IMR-90 (cell line): ENCODE data around the gene PRMT1. TPM values are rescaled to one million over a fixed set of nuclear protein-coding genes. Genes with fewer than 3 reads are reported as not detected.

Experiments used
- ATAC-seq: fragments of 200-7000 bp; cut with Tn5 transposase; 2 replicates; pipeline ENCODE4 v1.9.1; 2020; ENCODE audit warnings: low read depth, mild to moderate bottlenecking, moderate library complexity
- BruUV-seq: library from RNA; stranded (reverse); fragments of 400-500 nt; replicated peaks from 2 replicates; lab custom pipeline; 2021; lab: Mats Ljungman, UMichigan
- CTCF ChIA-PET: fragments of 300-600 bp; formaldehyde crosslinking; extraction: SDS; loops from one replicate; lab custom pipeline; 2021; ENCODE audit warnings: antibody characterized with exemption; lab: Yijun Ruan, JAX
- POLR2A ChIA-PET: fragments of 300-600 bp; sonication (Branson Sonifier 250); formaldehyde crosslinking; loops from one replicate; lab custom pipeline; 2022; ENCODE audit warnings: antibody characterized with exemption; ENCODE audit not compliant: unreplicated experiment; lab: Charles Lee
- DNase-seq: peaks from one replicate; pipeline ENCODE4 v3.0.0; 2013
- H2AFZ ChIP-seq: replicated peaks from 2 replicates; pipeline ENCODE3; 2013; ENCODE audit warnings: low read length, mild to moderate bottlenecking; ENCODE audit not compliant: poor library complexity
- H2AK5ac ChIP-seq: 2 replicates; pipeline ENCODE4 v1.6.1; 2013; ENCODE audit warnings: low read depth, low read length, inconsistent platforms
- H2AK9ac ChIP-seq: replicated peaks from 2 replicates; pipeline ENCODE3; 2013; ENCODE audit warnings: mild to moderate bottlenecking, low read depth, low read length, moderate library complexity; ENCODE audit not compliant: poor library complexity
- H2BK120ac ChIP-seq: 2 replicates; pipeline ENCODE4 v1.6.1; 2013; ENCODE audit warnings: low read depth, low read length, inconsistent platforms
- H2BK15ac ChIP-seq: 3 replicates; pipeline ENCODE4 v1.6.1; 2013; ENCODE audit warnings: low read depth, low read length, inconsistent platforms
- H2BK20ac ChIP-seq: 2 replicates; pipeline ENCODE4 v1.6.1; 2013; ENCODE audit warnings: low read depth, mild to moderate bottlenecking, inconsistent platforms, low read length, moderate library complexity
- H2BK5ac ChIP-seq: 2 replicates; pipeline ENCODE4 v1.6.1; 2013; ENCODE audit warnings: mild to moderate bottlenecking, low read depth, low read length, inconsistent platforms; ENCODE audit not compliant: poor library complexity, severe bottlenecking
- H3K14ac ChIP-seq: replicated peaks from 2 replicates; pipeline ENCODE4 v1.6.1; 2013; ENCODE audit warnings: low read depth, low read length, inconsistent platforms
- H3K18ac ChIP-seq: 2 replicates; pipeline ENCODE4 v1.6.1; 2013; ENCODE audit warnings: low read depth, low read length, control low read depth
- H3K23ac ChIP-seq: 2 replicates; pipeline ENCODE4 v1.6.1; 2013; ENCODE audit warnings: low read depth, low read length, inconsistent platforms
- H3K27ac ChIP-seq: 2 replicates; pipeline ENCODE4 v1.5.1; 2013; ENCODE audit warnings: mild to moderate bottlenecking, control low read depth, low read length; ENCODE audit not compliant: insufficient read depth
- H3K27me3 ChIP-seq: 2 replicates; pipeline ENCODE4 v1.6.1; 2013; ENCODE audit warnings: low read length; ENCODE audit not compliant: control insufficient read depth, insufficient read depth
- H3K36me3 ChIP-seq: 2 replicates; pipeline ENCODE4 v1.6.1; 2013; ENCODE audit warnings: low read length, mixed read lengths; ENCODE audit not compliant: control insufficient read depth, insufficient read depth
- H3K4ac ChIP-seq: 2 replicates; pipeline ENCODE4 v1.6.1; 2013; ENCODE audit warnings: low read depth, low read length, inconsistent platforms
- H3K4me1 ChIP-seq: 2 replicates; pipeline ENCODE4 v1.6.1; 2013; ENCODE audit warnings: low read length, mixed read lengths; ENCODE audit not compliant: control insufficient read depth, insufficient read depth
- H3K4me2 ChIP-seq: 2 replicates; pipeline ENCODE4 v1.6.1; 2013; ENCODE audit warnings: low read depth, mild to moderate bottlenecking, control low read depth, low read length, moderate library complexity
- H3K4me3 ChIP-seq: 2 replicates; pipeline ENCODE4 v1.5.1; 2013; ENCODE audit warnings: low read depth, mild to moderate bottlenecking, control low read depth, low read length, moderate library complexity; ENCODE audit not compliant: insufficient read depth
- H3K56ac ChIP-seq: 2 replicates; pipeline ENCODE4 v1.6.1; 2013; ENCODE audit warnings: low read length, inconsistent platforms; ENCODE audit not compliant: insufficient read depth; ENCODE audit errors: extremely low read depth
- H3K79me1 ChIP-seq, 2 experiments: 2 replicates each; pipeline ENCODE4 v1.6.1; 2013; ENCODE audit warnings: low read length in 2 of 2, inconsistent platforms in 1 of 2, low read depth in 1 of 2
- H3K9ac ChIP-seq: 2 replicates; pipeline ENCODE4 v1.6.1; 2013; ENCODE audit warnings: low read depth, low read length, control low read depth
- H3K9me1 ChIP-seq: 2 replicates; pipeline ENCODE4 v1.6.1; 2013; ENCODE audit warnings: low read length, inconsistent platforms; ENCODE audit not compliant: insufficient read depth
- H3K9me3 ChIP-seq: 2 replicates; pipeline ENCODE4 v1.6.1; 2013; ENCODE audit warnings: low read length; ENCODE audit not compliant: control insufficient read depth, insufficient read depth
- H4K20me1 ChIP-seq: 2 replicates; pipeline ENCODE4 v1.6.1; 2013; ENCODE audit warnings: low read length, inconsistent platforms; ENCODE audit not compliant: insufficient read depth
- H4K5ac ChIP-seq: 2 replicates; pipeline ENCODE4 v1.6.1; 2013; ENCODE audit warnings: mild to moderate bottlenecking, low read depth, low read length, control low read depth
- H4K8ac ChIP-seq, 2 experiments: 2 replicates each; pipeline ENCODE4 v1.6.1; 2013; ENCODE audit warnings: low read depth in 2 of 2, low read length in 2 of 2, control low read depth in 1 of 2, inconsistent platforms in 1 of 2
- H4K91ac ChIP-seq: 2 replicates; pipeline ENCODE4 v1.6.1; 2013; ENCODE audit warnings: low read depth, low read length, inconsistent platforms; ENCODE audit not compliant: insufficient read depth
- BHLHE40 ChIP-seq: fragments of 150-350 bp; IDR thresholded peaks from 2 replicates; pipeline ENCODE4 v1.6.1; 2016; ENCODE audit warnings: mild to moderate bottlenecking, low read depth, low read length
- CEBPB ChIP-seq: IDR thresholded peaks from 2 replicates; pipeline ENCODE4 v1.6.1; 2012; ENCODE audit warnings: low read depth, low read length, improper control_type of control experiment
- CHD1 ChIP-seq: IDR thresholded peaks from 2 replicates; pipeline ENCODE4 v1.6.1; 2012; ENCODE audit warnings: low read depth, low read length, improper control_type of control experiment
- CTCF ChIP-seq: conservative IDR thresholded peaks from 2 replicates; pipeline ENCODE4 v1.5.1; 2012; ENCODE audit warnings: mild to moderate bottlenecking, low read depth, low read length, improper control_type of control experiment
- FOS ChIP-seq: fragments of 150-350 bp; IDR thresholded peaks from 2 replicates; pipeline ENCODE4 v1.6.1; 2016; ENCODE audit warnings: low read depth, low read length
- MAFK ChIP-seq: IDR thresholded peaks from 2 replicates; pipeline ENCODE4 v1.6.1; 2012; ENCODE audit warnings: low read depth, low read length, improper control_type of control experiment
- MAZ ChIP-seq: IDR thresholded peaks from 2 replicates; pipeline ENCODE4 v1.6.1; 2012; ENCODE audit warnings: low read depth, mild to moderate bottlenecking, low read length, improper control_type of control experiment, moderate library complexity, borderline replicate concordance
- MXI1 ChIP-seq: IDR thresholded peaks from 2 replicates; pipeline ENCODE4 v1.6.1; 2012; ENCODE audit warnings: low read depth, mild to moderate bottlenecking, low read length, moderate library complexity, borderline replicate concordance
- POLR2A ChIP-seq: IDR thresholded peaks from 2 replicates; pipeline ENCODE4 v1.6.1; 2012; ENCODE audit warnings: mild to moderate bottlenecking, low read depth, low read length
- RAD21 ChIP-seq: IDR thresholded peaks from 2 replicates; pipeline ENCODE4 v1.6.1; 2012; ENCODE audit warnings: low read length, improper control_type of control experiment
- RCOR1 ChIP-seq: IDR thresholded peaks from 2 replicates; pipeline ENCODE4 v1.6.1; 2012; ENCODE audit warnings: mild to moderate bottlenecking, low read length, improper control_type of control experiment; ENCODE audit not compliant: insufficient replicate concordance
- RFX5 ChIP-seq: IDR thresholded peaks from 2 replicates; pipeline ENCODE4 v1.8.0; 2012; ENCODE audit warnings: low read depth, mild to moderate bottlenecking, low read length, moderate library complexity
- SMC3 ChIP-seq: fragments of 150-350 bp; IDR thresholded peaks from 2 replicates; pipeline ENCODE4 v1.6.1; 2016; ENCODE audit warnings: low read depth, mild to moderate bottlenecking, antibody characterized with exemption, low read length, moderate library complexity
- WGBS, 2 experiments: methylation state at CpG; one replicate each; pipeline versions ENCODE4 v1.1.5 to v1.1.7; 2013; ENCODE audit warnings: missing lambda C conversion rate in 2 of 2; ENCODE audit not compliant: insufficient read length in 1 of 2; ENCODE audit errors: extremely low coverage in 2 of 2; 5-methylcytosine and 5-hydroxymethylcytosine counted together
- dilution Hi-C: fragments of 300-500 bp; cut with HindIII; formaldehyde crosslinking; loops from one replicate; pipeline ENCODE4 v1.14.3; 2018; ENCODE audit warnings: low sequenced_read_pairs; ENCODE audit not compliant: unreplicated experiment
- in situ Hi-C: fragments of 300-500 bp; cut with MboI; formaldehyde crosslinking; loops from 3 replicates; pipeline ENCODE4 v1.14.3; 2019; ENCODE audit warnings: low sequenced_read_pairs, inconsistent platforms, mixed read lengths
- intact Hi-C: fragments of 100-400 bp; cut with micrococcal nuclease; formaldehyde crosslinking; loops from 2 replicates; pipeline ENCODE4 v1.10.0; 2022
- polyA plus RNA-seq, 3 experiments: library from polyadenylated mRNA; depleted of rRNA; stranded (reverse); fragments of >200 nt; gene quantifications; 2 replicates each; pipeline ENCODE4 v1.2.3, GENCODE V29; 2012; ENCODE audit warnings: low replicate concordance in 1 of 3
- total RNA-seq: library from RNA; depleted of rRNA; stranded (reverse); fragments of >200 nt; gene quantifications from 2 replicates; pipeline ENCODE4 v1.2.3, GENCODE V29; 2012

The PRMT1 gene
- total and polyA plus RNA-seq, 2 of the 4 experiments (the other 2 are of a cell fraction), result 497 to 840 TPM

- TF ChIP-seq POLR2A, result no peak
- no peak for TF ChIP-seq CHD1
- TF ChIP-seq RFX5, result no peak
Measured at GRCh38 chr19:49672131-49672919, 4.7 kb upstream of the PRMT1 start (continued).

GRCh38 chr19:49676136-49676783 lies 811 bp upstream of the PRMT1 start:
- peak overlapping the region; percentile 99 for H4K91ac ChIP-seq
- intact Hi-C loops, result loop anchor here (2.0 to 5.0 kb wide), 2 partner anchors 35 to 84 kb away; partner anchors contain the start of genes PRR12 and RRAS
- H3K36me3 ChIP-seq, result no peaks in the 10 kb centered on the region
- BruUV-seq, result no TSS peak
- H2BK15ac ChIP-seq, result peak overlapping the region; percentile 100
- H4K5ac ChIP-seq, result peak overlapping the region; percentile 90
- CTCF ChIA-PET, result interaction anchor here (0.6 to 2.0 kb wide), 3 partner anchors 33 to 106 kb away, joined by 3 to 8 read pairs (median 4); no protein-coding TSS in a partner anchor
- peaks cover 3% of the 10 kb centered on the region; the same call in 1 of the 2 replicates for H3K9me1 ChIP-seq
- peak; percentile 33 for ATAC-seq
- peaks cover 16% of the 10 kb centered on the region for H3K4me1 ChIP-seq
- H4K20me1 ChIP-seq, result peaks cover 36% of the 10 kb centered on the region
- H3K18ac ChIP-seq, result peak overlapping the region; percentile 96
- H3K27me3 ChIP-seq, result no peaks in the 10 kb centered on the region
- H2BK20ac ChIP-seq, result peak overlapping the region; percentile 99
- DNase-seq, result peak; percentile 95
- peak overlapping the region; percentile 100 for H2BK120ac ChIP-seq
- POLR2A ChIA-PET, result interaction anchor here (0.7 to 1.4 kb wide), 4 partner anchors 14 to 57 kb away, joined by 4 to 8 read pairs (median 8); partner anchors contain the start of genes CPT1C and RRAS
- H3K9me3 ChIP-seq, result no peaks in the 10 kb centered on the region
- in situ Hi-C loops, result no loop called here
- dilution Hi-C loops, result no loop called here
- H3K56ac ChIP-seq, result peak overlapping the region; percentile 100
- WGBS, 2 experiments, result 4% methylated on average over 9 of the region's 27 CpGs; no CpG with 5 or more reads in 1 of the 2 experiments
- H2AFZ ChIP-seq, result peak overlapping the region; percentile 98
- peak overlapping the region; percentile 68 to 100 for H4K8ac ChIP-seq
- H2AK9ac ChIP-seq, result peak overlapping the region; percentile 99
- H3K9ac ChIP-seq, result peak overlapping the region; percentile 93
- H2BK5ac ChIP-seq, result peak overlapping the region; percentile 93
- peak overlapping the region; percentile 87 for H2AK5ac ChIP-seq
- peak overlapping the region; percentile 99 for H3K4ac ChIP-seq
- peaks cover 4 to 50% of the 10 kb centered on the region in 2 experiments; a peak in 3 of 4 replicates for H3K79me1 ChIP-seq
- H3K23ac ChIP-seq, result peak overlapping the region; percentile 100
- peak overlapping the region; percentile 100 for H3K14ac ChIP-seq
- peak overlapping the region; percentile 91 for H3K27ac ChIP-seq
- peak overlapping the region; percentile 43 for H3K4me3 ChIP-seq
- peak overlapping the region; percentile 84 for H3K4me2 ChIP-seq
- TF ChIP-seq RAD21 (no peak), SMC3 (no peak), RFX5 (no peak), MAFK (peak; percentile 31; the same call in 1 of the 2 replicates), RCOR1 (peak; percentile 98), CTCF (no peak), MAZ (no peak), POLR2A (peak; percentile 60; the same call in 1 of the 2 replicates), MXI1 (no peak), CHD1 (peak; percentile 94; the same call in 1 of the 2 replicates), CEBPB (no peak), FOS (0 out of 2 replicates have a peak, but pooled peaks have one; percentile 7), BHLHE40 (peak; percentile 98)
